RCC 7860 (cell line): ENCODE measurements around the gene TNRC6A.
A peak's percentile ranks its signal among the peaks of the same experiment; 100 is the strongest.
"Not testable (repeated sequence)": the region's sequence is repeated elsewhere in the genome, so short reads cannot be mapped to it uniquely, and the experiment has no call there.

Experiments used
- DNase-seq: peaks from one replicate; pipeline ENCODE4 v3.0.0-alpha.2; 2015; ENCODE audit warnings: low spot score
- FAIRE-seq: peaks from 2 replicates; lab custom pipeline; 2012; peaks lifted over from hg19 to GRCh38; lab: Jason Lieb, UNC

TNRC6A gene

GRCh38 chr16:24723663-24724062 is 5.8 kb upstream of the TNRC6A start:
- DNase-seq (peak; percentile 48), FAIRE-seq (peak; percentile 4)

GRCh38 chr16:24728011-24728410 is 1.4 kb upstream of the TNRC6A start:
- DNase-seq (no peak), FAIRE-seq (no peak)

DNA sequence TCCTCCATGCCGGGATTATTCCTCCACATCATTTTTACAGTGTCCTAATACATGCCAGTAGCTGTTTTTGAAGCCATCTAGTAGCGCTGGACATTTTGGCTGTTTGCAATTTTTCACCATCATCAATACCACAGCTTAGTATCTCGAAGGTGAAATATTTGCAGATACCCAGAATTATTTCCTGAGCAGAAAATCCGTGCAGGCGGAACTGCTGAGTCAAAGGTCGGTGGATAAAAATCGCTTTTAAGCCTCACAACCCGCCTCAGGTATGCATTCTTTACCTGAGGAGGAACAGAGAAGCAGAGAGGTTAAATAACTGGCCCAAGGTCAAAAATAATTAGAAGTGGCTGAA is 584 bp upstream of the TNRC6A start:
- no peak for FAIRE-seq
- DNase-seq, result no peak

DNA sequence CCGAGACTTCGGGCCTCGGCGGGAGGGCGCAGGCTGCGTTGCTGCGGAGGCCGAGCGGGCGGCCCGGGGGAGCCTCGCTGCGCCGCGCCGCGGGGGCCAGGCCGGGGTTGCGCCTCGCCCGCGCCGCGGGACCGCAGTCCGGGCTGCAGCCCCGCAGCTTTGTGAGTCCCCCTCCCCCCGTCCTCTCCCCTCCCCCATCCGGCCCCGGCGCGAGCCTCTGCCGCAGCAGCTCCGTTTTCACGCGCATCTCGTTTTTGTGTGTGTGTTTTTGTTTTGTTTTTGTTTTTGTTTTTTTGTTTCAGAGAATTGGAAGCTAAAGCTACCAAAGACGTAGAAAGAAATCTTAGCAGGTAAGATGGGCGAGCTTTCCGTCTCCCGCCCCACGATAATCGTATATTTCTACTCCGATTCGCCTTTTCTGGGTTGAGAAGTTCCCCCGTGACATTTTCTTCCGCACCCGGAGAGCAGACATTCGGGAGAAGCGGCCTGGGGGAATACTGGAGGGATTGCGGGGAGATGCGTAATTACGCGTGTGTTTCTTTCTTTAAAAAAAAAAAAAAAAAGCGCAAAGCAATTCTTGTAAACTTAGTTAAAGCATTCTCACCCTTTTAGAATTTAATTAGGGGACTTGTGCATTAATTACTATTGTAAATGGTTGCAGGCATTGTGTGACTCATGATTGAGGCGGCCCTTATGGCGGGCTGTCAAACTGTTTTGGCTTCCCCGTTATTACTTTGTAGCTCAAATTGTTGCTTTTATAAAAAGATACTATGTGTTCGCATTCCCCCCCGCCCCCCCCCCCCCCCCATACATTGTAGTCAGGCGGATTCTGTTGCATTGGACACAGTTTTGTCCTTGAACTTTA is 732 bp downstream of the TNRC6A start:
- no peak for DNase-seq

GRCh38 chr16:24730914-24731313 is 1.5 kb downstream of the TNRC6A start:
- FAIRE-seq, result no peak

More for the DNA sequence above, 732 bp downstream of the TNRC6A start:
- FAIRE-seq, result no peak

DNA sequence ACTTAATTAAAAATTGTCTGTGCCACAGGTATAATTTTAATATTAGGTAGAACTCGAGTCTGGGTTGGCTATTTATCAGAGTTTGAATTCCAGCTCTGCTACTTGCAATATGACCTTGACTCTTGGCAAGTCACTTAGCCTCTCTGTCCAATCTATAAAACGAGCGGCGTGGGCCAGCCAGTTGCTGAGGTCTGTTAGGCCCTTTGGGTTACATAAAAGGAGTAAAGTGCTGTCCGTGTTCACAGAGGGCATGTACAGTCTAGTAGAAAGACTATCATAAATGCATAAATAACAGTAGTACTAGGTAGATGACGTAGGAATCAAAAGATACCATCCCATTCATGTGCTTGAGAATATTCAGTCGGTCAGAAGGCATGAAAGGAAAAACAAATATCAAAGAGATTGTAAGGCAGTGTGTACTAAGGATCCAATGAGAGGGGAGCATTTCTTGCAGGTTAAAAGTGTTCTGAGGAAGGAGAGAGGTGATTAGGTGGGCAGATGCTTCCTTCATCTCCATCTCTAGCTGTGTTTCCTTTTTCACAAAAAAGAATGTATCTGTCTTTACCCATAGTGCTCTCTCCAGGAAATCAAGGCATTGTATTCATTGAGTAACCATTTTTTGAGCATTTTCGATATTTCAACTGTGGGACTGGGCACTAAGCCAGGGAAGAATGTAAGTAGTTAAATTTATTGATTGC is 2.4 kb downstream of the TNRC6A start:
- DNase-seq (no peak), FAIRE-seq (no peak)

More at GRCh38 chr16:24730914-24731313, 1.5 kb downstream of the TNRC6A start:
- no peak for DNase-seq

DNA sequence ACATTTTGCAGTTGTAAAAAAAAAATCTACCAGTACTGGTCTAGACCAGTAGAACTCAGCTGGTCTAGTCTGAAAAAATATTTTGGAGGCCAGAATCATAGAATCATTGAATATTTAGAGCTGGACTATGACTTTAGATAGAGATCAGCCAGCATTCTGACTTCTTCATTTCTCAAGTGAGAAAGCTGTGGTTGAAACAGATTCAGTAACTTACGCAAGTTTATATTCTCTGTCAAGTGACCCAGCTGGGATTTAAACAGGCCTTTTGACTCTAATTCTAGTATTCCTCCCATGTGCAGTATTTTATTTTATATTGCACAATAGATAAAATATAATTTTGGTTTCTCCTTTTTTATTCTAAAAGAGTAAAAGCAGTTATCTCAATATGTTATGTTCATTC is 4.9 kb downstream of the TNRC6A start:
- no peak for FAIRE-seq
- no peak for DNase-seq

- DNase-seq (no peak), FAIRE-seq (no peak)
Observed at GRCh38 chr16:24736758-24737157, 7.3 kb downstream of the TNRC6A start.

DNA sequence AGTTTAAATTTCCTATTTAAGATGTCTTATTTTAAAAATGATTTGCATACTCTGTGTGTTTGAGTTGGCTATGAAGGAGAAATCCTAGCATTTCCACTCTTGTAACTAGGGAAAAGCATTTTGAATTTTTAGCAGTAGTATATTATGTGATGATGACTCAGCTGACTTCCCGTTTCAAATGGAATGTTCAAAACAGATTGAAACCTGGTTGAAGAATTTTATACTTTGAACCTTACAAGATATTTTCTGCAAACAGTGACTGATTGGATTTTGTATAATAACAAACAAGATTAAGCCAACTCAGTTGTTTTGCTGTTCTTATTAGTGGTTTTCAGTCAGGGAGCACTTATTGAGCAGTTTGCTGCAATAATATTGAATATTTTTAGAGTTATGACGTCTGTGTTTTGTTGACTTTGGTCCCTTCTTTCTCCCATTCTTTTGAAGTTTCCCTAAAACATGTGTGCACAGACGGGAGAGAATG is 8.0 kb downstream of the TNRC6A start:
- FAIRE-seq, result peak; percentile 52
- peak; percentile 17 for DNase-seq

DNA sequence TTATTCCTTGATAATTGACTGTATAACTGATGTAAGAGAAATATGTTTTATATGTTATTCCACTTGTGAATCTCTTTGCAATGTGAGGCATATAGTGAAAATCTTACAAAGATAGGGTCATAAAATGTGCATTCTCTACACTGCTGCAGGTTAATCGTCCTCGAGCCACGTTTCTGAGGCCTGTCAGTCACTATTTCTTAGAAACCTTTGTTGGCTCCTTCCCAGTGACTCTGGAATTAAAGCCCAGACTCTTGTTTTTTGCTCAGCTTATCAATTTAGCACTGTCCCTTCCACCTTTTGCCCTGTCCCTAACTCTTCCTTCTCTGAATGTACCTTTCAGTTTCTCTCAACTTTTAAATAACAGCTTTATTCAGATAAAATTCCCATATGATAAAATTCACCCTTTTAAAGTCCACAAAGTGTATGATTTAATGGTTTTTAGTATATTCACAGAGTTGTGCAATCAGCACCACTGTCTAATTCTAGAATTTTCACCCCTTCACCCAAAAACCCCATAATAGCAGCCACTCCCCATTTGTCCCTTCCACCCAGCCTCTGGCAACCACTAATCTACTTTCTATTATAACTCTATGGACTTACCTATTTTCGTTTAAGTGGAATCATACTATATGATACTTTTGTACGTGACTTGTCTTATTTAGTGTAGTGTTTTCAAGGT is 8.6 kb downstream of the TNRC6A start:
- DNase-seq (no peak), FAIRE-seq (no peak)

DNA sequence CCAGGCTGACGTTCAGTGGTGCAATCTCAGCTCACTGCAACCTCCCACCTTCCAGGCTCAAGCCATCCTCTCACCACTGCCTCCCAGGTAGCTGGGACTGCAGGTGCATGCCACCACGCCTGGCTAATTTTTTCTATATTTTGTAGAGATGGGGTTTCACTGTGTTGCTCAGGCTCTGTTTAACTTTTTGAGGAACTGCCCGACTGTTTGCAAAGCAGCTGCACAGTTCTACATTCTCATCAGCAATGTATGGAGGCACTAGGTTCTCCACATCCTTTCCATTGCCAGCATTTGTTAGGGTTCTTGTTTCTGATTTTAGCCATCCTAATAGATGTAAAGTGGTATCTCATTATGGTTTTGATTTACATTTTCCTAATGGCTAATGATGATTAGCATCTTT is 9.4 kb downstream of the TNRC6A start:
- FAIRE-seq, result no peak
- no peak for DNase-seq

DNA sequence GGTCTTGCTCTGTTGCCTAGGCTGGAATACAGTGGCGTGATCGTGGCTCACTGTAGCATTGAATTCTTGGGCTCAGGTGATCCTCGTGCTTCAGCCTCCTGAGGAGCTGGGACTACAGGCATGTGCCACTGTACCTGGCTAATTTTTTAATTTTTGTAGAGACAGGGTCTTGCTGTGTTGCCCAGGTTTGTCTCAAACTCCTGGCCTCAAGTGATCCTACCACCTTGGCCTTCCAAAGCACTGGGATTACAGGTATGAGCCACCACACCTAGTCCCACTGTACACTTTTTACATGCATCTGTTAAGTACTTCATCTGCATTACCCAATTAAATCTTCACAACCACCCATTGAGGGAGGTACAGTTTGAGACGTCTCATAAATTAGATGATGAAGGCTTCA is 12.4 kb downstream of the TNRC6A start:
- DNase-seq (no peak), FAIRE-seq (no peak)

- not testable (repeated sequence) for FAIRE-seq, DNase-seq
Observed at GRCh38 chr16:24742610-24743009, 13.2 kb downstream of the TNRC6A start.

DNA sequence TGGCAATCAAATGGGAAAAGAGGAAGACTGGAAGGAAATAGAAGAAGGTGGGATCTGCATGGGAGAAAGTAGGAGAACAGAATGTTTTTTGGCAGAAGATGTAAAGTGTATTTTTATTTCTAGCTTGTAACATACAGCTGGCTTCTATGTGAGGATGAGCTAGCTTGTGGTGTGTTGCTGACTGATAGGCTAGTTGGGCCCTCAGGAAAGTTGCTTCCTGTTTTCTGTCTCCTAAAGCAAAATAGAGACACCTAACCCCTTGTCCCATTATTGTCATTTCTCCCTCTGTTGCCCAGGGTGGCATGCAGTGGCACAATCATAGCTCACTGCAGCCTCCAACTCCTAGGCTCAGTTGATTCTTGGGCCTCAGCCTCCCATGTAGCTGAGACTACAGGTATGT is 15.9 kb downstream of the TNRC6A start:
- DNase-seq (no peak), FAIRE-seq (no peak)

- no peak for FAIRE-seq
- no peak for DNase-seq
Observed at GRCh38 chr16:24745791-24746190, 16.3 kb downstream of the TNRC6A start.

DNA sequence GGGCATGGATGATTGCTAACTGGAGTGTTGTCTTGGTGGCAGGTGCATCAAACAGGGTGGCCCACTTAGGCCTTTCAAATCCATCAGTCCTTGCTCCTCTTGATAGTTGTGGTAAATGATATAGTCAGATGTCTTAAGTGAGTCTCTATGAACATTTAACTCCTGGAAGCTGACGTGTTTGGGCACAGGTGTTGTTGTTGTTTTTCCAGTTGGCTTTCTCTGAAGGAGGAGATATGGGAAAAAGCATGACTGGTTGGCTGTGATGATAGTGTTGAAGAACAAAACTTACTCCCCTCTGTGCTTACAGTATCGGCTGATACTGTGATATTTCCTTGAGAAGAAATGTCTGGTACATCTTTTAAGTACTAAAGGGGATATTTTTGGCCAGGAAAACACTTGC is 18.0 kb downstream of the TNRC6A start:
- no peak for DNase-seq
- FAIRE-seq, result no peak

GRCh38 chr16:24748242-24748641 is 18.8 kb downstream of the TNRC6A start:
- FAIRE-seq (peak; percentile 94), DNase-seq (peak; percentile 85)

DNA sequence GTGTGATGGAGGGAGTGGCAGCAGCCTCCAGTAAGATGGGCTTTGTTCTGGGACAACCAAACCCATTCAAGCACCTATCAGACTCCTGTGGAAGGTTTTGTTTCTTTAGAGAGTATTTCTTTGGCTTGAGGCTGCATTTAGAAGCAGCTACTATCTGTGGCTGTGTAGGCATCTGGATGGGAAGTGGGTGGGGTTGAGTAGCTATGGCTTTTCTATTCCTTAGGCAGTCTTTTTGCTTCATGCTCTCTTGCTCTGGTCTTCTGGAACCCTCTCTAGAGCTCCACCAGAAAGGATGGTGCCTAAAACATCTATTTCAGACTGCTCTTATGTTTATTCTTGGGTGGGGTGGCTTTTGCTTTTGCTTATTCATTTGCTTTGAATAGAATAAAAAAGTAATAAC is 19.9 kb downstream of the TNRC6A start:
- FAIRE-seq, result no peak
- DNase-seq, result no peak

DNA sequence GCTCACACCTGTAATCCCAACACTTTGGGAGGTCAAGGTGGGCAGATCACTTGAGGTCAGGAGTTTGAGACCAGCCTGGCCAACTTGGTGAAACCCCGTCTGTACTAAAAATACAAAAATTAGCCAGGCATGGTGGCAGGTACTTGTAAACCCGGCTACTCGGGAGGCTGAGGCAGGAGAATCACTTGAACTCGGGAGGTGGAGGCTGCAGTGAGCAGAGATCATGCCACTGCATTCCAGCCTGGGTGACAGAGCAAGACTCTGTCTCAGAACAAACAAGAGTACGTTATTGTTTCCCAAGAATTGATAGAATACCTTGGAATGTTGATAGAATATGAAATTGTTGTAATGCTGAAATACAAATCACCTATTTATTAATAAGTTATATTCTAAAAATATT is 20.4 kb downstream of the TNRC6A start:
- DNase-seq, FAIRE-seq: not testable (repeated sequence)

GRCh38 chr16:24753000-24753399 is 23.5 kb downstream of the TNRC6A start:
- FAIRE-seq (no peak), DNase-seq (no peak)

GRCh38 chr16:24753437-24753836 is 24.0 kb downstream of the TNRC6A start:
- FAIRE-seq (no peak), DNase-seq (no peak)
